COLO668 (cell line): Measurements from ENCODE around the gene ZC2HC1B.
A peak's percentile ranks its signal among the peaks of the same experiment; 100 is the strongest.
"Not testable (repeated sequence)": the region's sequence is repeated elsewhere in the genome, so short reads cannot be mapped to it uniquely, and the experiment has no call there.

Experiments used
- DNase-seq: peaks from one replicate; lab custom pipeline; 2025; ENCODE audit not compliant: unreplicated experiment; lab: John Stamatoyannopoulos, UW

Gene ZC2HC1B

DNA sequence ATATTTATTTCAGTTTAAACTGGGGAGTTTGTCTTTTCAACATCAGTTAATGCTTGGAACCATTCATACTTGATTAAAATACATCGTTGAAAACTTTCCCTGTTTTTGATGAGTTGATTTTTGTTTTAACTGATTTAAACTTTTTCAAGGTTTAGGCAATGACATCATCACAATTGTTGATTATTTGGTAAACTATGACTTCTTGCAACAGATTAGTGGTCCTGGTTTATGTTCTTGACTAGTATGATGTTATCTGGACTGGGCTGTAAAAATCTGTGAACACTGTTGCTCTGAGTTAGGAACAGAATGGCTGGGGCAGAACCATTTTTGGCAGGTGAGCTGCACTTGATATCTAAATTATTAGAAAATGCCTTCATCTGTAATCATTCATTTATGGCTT, at the start of gene ZC2HC1B:
Gene ZC2HC1B, plus strand, starts transcription at position 241 of the 400 bp plus-strand sequence. Its CDS starts 66 bp downstream, at position 307.
- DNase-seq, result no peak

- DNase-seq, result no peak
These were observed 46.7 kb upstream of the ZC2HC1B start for GRCh38 chr6:143817621-143818020.

DNA sequence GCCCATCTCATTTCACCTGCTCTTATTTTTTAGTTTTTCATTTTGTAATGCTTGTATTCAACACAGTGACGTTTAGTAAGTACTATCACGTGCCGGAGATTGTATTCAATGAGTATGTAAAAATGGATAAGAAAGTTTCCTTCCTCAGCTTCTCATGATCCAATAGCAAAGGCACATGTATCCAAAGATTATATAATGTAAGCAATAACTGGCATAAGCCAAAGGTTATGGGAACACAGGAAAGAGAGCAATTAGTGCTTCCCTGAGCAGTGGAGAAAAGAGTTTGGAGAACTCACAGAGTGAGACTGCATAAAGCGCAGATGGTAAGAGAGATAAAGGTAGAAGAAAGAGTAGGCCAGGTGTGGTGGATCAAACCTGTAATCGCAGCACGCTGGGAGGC, 42.9 kb upstream of the ZC2HC1B start:
- DNase-seq, result no peak

- DNase-seq, result no peak
These were observed 41.7 kb upstream of the ZC2HC1B start for GRCh38 chr6:143822584-143823024.

DNA sequence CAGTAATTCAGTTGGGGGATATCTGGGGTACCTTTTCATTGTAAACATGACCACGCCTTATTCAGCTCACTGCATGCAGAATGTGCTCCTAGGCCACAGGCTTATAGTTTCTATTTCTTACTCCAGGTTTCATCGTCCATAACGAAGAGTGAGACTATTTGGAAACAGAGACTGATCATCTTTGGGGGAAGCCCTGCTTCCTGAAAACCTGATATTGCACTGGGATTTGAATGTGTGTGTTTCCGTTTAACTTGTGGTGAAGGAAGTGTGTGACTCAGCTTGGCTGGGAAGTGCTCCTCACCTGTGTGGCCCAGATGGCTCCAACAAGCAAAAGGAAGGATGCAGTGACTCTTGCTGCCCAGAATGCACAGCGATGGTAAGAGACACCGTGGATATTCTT, 40.7 kb upstream of the ZC2HC1B start:
- no peak for DNase-seq

- DNase-seq, result no peak
These were observed 35.7 kb upstream of the ZC2HC1B start for GRCh38 chr6:143828572-143828971.

- DNase-seq, result no peak
These were observed 28.1 kb upstream of the ZC2HC1B start for GRCh38 chr6:143836150-143836549.

DNA sequence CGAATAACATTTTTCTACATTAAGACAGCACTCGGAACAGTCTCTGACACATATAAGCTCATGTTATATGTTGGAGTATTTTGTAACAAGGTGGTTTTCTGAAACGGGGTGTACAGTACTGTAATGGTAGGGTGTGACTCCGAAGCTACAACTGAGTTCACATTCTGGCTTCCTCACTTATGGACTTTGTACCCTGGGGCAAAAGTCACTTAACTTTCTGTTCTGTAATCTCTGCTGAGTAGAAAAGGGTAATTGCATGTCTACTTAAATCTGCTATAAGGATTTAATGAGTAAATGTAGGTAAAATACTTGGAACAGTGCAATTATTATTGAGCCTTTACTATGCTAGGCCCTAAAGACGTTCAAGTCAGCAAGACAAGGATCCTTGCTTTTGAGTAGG, 25.9 kb upstream of the ZC2HC1B start:
- no peak for DNase-seq

DNA sequence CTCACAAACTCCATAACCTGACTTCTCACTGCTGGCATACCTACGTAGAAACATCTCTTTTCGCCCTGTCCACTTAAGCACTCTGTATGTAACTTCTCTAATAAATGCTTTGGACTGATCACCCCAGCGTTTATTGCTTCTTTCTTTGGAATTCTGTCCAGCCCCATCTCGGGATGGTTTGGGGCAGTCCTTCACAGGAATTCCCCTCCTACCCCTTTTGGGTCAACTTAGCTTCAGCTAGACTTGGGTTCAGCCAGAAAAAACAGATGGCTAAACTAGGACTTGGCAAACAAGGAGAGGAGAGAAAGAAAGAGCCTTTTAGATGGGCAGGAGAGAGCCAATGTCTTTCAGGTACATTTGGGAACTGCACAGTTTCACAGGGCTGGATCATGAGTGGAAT, 25.1 kb upstream of the ZC2HC1B start:
- no peak for DNase-seq

- no peak for DNase-seq
These were observed 23.5 kb upstream of the ZC2HC1B start for GRCh38 chr6:143840595-143841265.

- DNase-seq, result no peak
These were observed 21.8 kb upstream of the ZC2HC1B start for GRCh38 chr6:143842461-143842901.

- DNase-seq, result peak; percentile 90
These were observed 21.2 kb upstream of the ZC2HC1B start, which contains the start of gene LTV1 for GRCh38 chr6:143842902-143843676. LTV1 (plus strand) TSS chr6:143843338; CDS start chr6:143843478, 140 bp downstream.

DNA sequence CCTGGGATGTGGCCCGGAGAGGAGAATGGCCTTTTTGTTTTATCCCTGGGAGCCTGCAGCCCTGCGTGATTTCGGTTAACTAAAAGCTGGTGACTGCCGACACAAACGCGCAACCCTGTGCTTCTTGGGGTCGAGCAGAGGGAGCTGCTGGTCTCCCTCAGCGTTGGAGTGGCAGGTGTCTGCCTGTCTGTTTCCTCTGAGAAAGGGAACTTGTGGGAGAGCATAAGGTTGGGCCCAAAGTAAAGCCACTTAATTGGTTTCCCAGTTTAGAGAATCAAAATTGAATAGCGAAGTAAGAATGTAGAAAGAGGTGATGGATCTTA, 20.6 kb upstream of the ZC2HC1B start:
- DNase-seq, result peak; percentile 32

GRCh38 chr6:143844006-143844405, 20.3 kb upstream of the ZC2HC1B start:
- DNase-seq, result no peak

GRCh38 chr6:143845033-143845432, 19.2 kb upstream of the ZC2HC1B start:
- no peak for DNase-seq

DNA sequence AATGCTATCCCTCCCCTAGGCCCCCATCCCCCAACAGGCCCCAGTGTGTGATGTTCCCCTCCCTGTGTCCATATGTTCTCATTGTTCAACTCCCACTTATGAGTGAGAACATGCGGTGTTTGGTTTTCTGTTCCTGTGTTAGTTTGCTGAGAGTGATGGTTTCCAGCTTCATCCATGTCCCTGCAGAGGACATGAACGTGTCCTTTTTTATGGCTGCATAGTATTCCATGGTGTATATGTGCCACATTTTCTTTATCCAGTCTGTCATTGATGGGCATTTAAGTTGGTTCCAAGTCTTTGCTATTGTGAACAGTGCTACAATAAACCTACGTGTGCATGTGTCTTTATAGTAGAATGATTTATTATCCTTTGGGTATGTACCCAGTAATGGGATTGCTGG, 12.6 kb upstream of the ZC2HC1B start:
- DNase-seq, result not testable (repeated sequence)

DNA sequence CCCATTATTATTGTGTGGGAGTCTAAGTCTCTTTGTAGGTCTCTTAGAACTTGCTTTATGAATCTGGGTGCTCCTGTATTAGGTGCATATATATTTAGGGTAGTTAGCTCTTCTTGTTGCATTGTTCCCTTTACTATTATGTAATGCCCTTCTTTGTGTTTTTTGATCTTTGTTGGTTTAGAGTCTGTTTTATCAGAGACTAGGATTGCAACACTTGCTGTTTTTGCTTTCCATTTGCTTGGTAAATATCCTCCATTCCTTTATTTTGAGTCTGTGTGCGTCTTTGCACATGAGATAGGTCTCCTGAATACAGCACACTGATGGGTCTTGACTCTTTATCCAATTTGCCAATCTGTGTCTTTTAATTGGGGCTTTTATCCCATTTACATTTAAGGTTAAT, 9.2 kb upstream of the ZC2HC1B start:
- DNase-seq, result not testable (repeated sequence)

GRCh38 chr6:143856762-143857161, 7.5 kb upstream of the ZC2HC1B start:
- not testable (repeated sequence) for DNase-seq

GRCh38 chr6:143857651-143858050, 6.6 kb upstream of the ZC2HC1B start:
- DNase-seq, result no peak

DNA sequence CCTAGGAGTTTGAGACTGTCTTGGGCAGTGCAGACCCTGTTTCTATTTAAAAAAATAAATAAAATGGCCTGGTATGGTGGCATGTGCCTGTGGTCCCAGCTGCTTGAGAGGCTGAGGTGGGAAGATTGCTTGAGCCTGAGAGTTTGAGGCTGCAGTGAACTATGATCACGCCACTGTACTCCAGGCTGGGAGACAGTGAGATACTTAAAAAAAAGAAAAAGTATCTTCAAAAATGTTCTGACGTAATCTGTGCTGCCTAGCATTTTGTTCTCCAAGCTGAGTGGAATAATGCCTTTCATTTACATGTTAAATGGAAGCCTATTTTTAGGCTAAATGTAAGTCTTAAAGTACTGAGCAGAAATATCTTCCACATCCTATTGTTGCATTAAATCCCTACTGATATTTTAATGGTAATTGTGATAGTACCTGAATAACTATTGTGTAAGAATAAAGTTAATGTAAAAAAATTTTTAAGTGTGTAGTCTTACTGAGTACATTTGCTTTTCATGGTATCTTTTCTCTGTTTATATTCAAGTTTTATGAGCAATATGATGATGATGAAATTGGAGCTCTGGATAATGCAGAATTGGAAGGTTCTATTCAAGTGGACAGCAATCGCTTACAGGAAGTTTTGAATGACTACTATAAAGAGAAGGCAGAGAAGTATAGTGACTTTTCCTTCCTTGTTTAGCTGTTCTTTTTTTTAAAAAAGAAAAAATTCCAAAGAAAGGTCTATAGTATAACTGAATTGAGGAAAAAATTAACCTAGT, 4.2 kb upstream of the ZC2HC1B start:
- DNase-seq, result no peak

GRCh38 chr6:143863771-143864170, 503 bp upstream of the ZC2HC1B start:
- no peak for DNase-seq

DNA sequence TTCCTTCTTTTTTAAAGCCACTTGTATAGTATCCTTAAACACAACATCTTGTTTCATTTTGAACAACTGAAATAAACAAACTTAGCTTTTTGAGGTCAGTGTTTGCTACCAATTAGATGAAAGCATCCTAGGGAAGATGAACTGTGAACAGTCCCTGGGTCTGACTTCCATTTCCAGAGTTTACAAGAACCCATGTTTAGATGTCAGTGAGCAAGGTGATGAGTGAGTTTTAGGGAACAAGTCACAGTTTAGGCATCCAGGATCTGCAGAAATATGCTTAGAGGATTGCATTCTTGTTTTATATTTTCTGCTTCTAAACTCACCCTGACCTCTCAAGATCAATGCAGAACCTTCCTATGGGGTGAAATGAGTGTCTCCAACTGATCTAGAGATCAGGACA, 3.0 kb downstream of the ZC2HC1B start:
- no peak for DNase-seq
